Testis (tissue), 2 donors: Measurements from ENCODE around the gene EXTL2.

Source experiments
- POLR2A ChIP-seq: fragments of 450-650 bp; IDR thresholded peaks from one replicate; pipeline ENCODE4 v1.6.1; 2017; ENCODE audit warnings: antibody characterized with exemption, mild to moderate bottlenecking, moderate library complexity
- TF ChIP-seq, protein P1 (sequence below), 3 experiments: fragments of 450-650 bp in 2 of 3; fragments of 200-600 bp in 1 of 3; sonication (generic) in 1 of 3; IDR thresholded peaks; one replicate each; pipeline ENCODE4 v1.5.1; 2016 to 2019; ENCODE audit warnings: antibody characterized with exemption in 3 of 3, mild to moderate bottlenecking in 2 of 3, moderate library complexity in 1 of 3

DNA sequence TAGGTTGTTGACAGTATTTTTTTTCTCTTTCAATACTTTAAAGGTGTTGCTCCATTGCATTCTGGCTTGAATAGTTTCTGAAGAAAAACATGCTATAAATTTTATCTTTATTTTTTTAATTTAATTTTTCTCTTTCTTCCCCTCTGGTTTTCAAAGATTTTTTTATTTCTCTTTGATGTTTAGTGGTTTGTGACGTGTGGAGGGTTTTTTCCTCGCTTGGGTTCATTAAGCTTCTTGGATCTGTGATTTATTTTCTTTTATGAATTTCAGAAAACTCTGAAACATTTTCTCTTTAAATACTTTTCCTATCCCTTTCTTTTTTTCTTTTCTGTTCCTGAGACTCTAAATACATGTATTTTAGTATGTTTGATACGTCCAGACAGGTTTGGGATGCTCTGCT, 10.5 kb upstream of the EXTL2 start:
- TF ChIP-seq, protein P1, sequence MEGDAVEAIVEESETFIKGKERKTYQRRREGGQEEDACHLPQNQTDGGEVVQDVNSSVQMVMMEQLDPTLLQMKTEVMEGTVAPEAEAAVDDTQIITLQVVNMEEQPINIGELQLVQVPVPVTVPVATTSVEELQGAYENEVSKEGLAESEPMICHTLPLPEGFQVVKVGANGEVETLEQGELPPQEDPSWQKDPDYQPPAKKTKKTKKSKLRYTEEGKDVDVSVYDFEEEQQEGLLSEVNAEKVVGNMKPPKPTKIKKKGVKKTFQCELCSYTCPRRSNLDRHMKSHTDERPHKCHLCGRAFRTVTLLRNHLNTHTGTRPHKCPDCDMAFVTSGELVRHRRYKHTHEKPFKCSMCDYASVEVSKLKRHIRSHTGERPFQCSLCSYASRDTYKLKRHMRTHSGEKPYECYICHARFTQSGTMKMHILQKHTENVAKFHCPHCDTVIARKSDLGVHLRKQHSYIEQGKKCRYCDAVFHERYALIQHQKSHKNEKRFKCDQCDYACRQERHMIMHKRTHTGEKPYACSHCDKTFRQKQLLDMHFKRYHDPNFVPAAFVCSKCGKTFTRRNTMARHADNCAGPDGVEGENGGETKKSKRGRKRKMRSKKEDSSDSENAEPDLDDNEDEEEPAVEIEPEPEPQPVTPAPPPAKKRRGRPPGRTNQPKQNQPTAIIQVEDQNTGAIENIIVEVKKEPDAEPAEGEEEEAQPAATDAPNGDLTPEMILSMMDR (IDR thresholded peaks at IDR 0.05) = no peak
- TF ChIP-seq POLR2A = no peak
